IMR-90 (cell line): Measurements from ENCODE around the gene ACOX2. TPM values are rescaled to one million over a fixed set of nuclear protein-coding genes. Genes with fewer than 3 reads are reported as not detected.

Experiments
- ATAC-seq: fragments of 200-7000 bp; cut with Tn5 transposase; 2 replicates; pipeline ENCODE4 v1.9.1; 2020; ENCODE audit warnings: low read depth, mild to moderate bottlenecking, moderate library complexity
- BruUV-seq: library from RNA; stranded (reverse); fragments of 400-500 nt; replicated peaks from 2 replicates; lab custom pipeline; 2021; lab: Mats Ljungman, UMichigan
- CTCF ChIA-PET: fragments of 300-600 bp; formaldehyde crosslinking; extraction: SDS; loops from one replicate; lab custom pipeline; 2021; ENCODE audit warnings: antibody characterized with exemption; lab: Yijun Ruan, JAX
- POLR2A ChIA-PET: fragments of 300-600 bp; sonication (Branson Sonifier 250); formaldehyde crosslinking; loops from one replicate; lab custom pipeline; 2022; ENCODE audit warnings: antibody characterized with exemption; ENCODE audit not compliant: unreplicated experiment; lab: Charles Lee
- DNase-seq: peaks from one replicate; pipeline ENCODE4 v3.0.0; 2013
- H2AFZ ChIP-seq: replicated peaks from 2 replicates; pipeline ENCODE3; 2013; ENCODE audit warnings: low read length, mild to moderate bottlenecking; ENCODE audit not compliant: poor library complexity
- H2AK5ac ChIP-seq: 2 replicates; pipeline ENCODE4 v1.6.1; 2013; ENCODE audit warnings: low read depth, low read length, inconsistent platforms
- H2AK9ac ChIP-seq: replicated peaks from 2 replicates; pipeline ENCODE3; 2013; ENCODE audit warnings: mild to moderate bottlenecking, low read depth, low read length, moderate library complexity; ENCODE audit not compliant: poor library complexity
- H2BK120ac ChIP-seq: 2 replicates; pipeline ENCODE4 v1.6.1; 2013; ENCODE audit warnings: low read depth, low read length, inconsistent platforms
- H2BK15ac ChIP-seq: 3 replicates; pipeline ENCODE4 v1.6.1; 2013; ENCODE audit warnings: low read depth, low read length, inconsistent platforms
- H2BK20ac ChIP-seq: 2 replicates; pipeline ENCODE4 v1.6.1; 2013; ENCODE audit warnings: low read depth, mild to moderate bottlenecking, inconsistent platforms, low read length, moderate library complexity
- H2BK5ac ChIP-seq: 2 replicates; pipeline ENCODE4 v1.6.1; 2013; ENCODE audit warnings: mild to moderate bottlenecking, low read depth, low read length, inconsistent platforms; ENCODE audit not compliant: poor library complexity, severe bottlenecking
- H3K14ac ChIP-seq: replicated peaks from 2 replicates; pipeline ENCODE4 v1.6.1; 2013; ENCODE audit warnings: low read depth, low read length, inconsistent platforms
- H3K18ac ChIP-seq: 2 replicates; pipeline ENCODE4 v1.6.1; 2013; ENCODE audit warnings: low read depth, low read length, control low read depth
- H3K23ac ChIP-seq: 2 replicates; pipeline ENCODE4 v1.6.1; 2013; ENCODE audit warnings: low read depth, low read length, inconsistent platforms
- H3K27ac ChIP-seq: 2 replicates; pipeline ENCODE4 v1.5.1; 2013; ENCODE audit warnings: mild to moderate bottlenecking, control low read depth, low read length; ENCODE audit not compliant: insufficient read depth
- H3K27me3 ChIP-seq: 2 replicates; pipeline ENCODE4 v1.6.1; 2013; ENCODE audit warnings: low read length; ENCODE audit not compliant: control insufficient read depth, insufficient read depth
- H3K36me3 ChIP-seq: 2 replicates; pipeline ENCODE4 v1.6.1; 2013; ENCODE audit warnings: low read length, mixed read lengths; ENCODE audit not compliant: control insufficient read depth, insufficient read depth
- H3K4ac ChIP-seq: 2 replicates; pipeline ENCODE4 v1.6.1; 2013; ENCODE audit warnings: low read depth, low read length, inconsistent platforms
- H3K4me1 ChIP-seq: 2 replicates; pipeline ENCODE4 v1.6.1; 2013; ENCODE audit warnings: low read length, mixed read lengths; ENCODE audit not compliant: control insufficient read depth, insufficient read depth
- H3K4me2 ChIP-seq: 2 replicates; pipeline ENCODE4 v1.6.1; 2013; ENCODE audit warnings: low read depth, mild to moderate bottlenecking, control low read depth, low read length, moderate library complexity
- H3K4me3 ChIP-seq: 2 replicates; pipeline ENCODE4 v1.5.1; 2013; ENCODE audit warnings: low read depth, mild to moderate bottlenecking, control low read depth, low read length, moderate library complexity; ENCODE audit not compliant: insufficient read depth
- H3K56ac ChIP-seq: 2 replicates; pipeline ENCODE4 v1.6.1; 2013; ENCODE audit warnings: low read length, inconsistent platforms; ENCODE audit not compliant: insufficient read depth; ENCODE audit errors: extremely low read depth
- H3K79me1 ChIP-seq, 2 experiments: 2 replicates each; pipeline ENCODE4 v1.6.1; 2013; ENCODE audit warnings: low read length in 2 of 2, inconsistent platforms in 1 of 2, low read depth in 1 of 2
- H3K9ac ChIP-seq: 2 replicates; pipeline ENCODE4 v1.6.1; 2013; ENCODE audit warnings: low read depth, low read length, control low read depth
- H3K9me1 ChIP-seq: 2 replicates; pipeline ENCODE4 v1.6.1; 2013; ENCODE audit warnings: low read length, inconsistent platforms; ENCODE audit not compliant: insufficient read depth
- H3K9me3 ChIP-seq: 2 replicates; pipeline ENCODE4 v1.6.1; 2013; ENCODE audit warnings: low read length; ENCODE audit not compliant: control insufficient read depth, insufficient read depth
- H4K20me1 ChIP-seq: 2 replicates; pipeline ENCODE4 v1.6.1; 2013; ENCODE audit warnings: low read length, inconsistent platforms; ENCODE audit not compliant: insufficient read depth
- H4K5ac ChIP-seq: 2 replicates; pipeline ENCODE4 v1.6.1; 2013; ENCODE audit warnings: mild to moderate bottlenecking, low read depth, low read length, control low read depth
- H4K8ac ChIP-seq, 2 experiments: 2 replicates each; pipeline ENCODE4 v1.6.1; 2013; ENCODE audit warnings: low read depth in 2 of 2, low read length in 2 of 2, control low read depth in 1 of 2, inconsistent platforms in 1 of 2
- H4K91ac ChIP-seq: 2 replicates; pipeline ENCODE4 v1.6.1; 2013; ENCODE audit warnings: low read depth, low read length, inconsistent platforms; ENCODE audit not compliant: insufficient read depth
- BHLHE40 ChIP-seq: fragments of 150-350 bp; IDR thresholded peaks from 2 replicates; pipeline ENCODE4 v1.6.1; 2016; ENCODE audit warnings: mild to moderate bottlenecking, low read depth, low read length
- CEBPB ChIP-seq: IDR thresholded peaks from 2 replicates; pipeline ENCODE4 v1.6.1; 2012; ENCODE audit warnings: low read depth, low read length, improper control_type of control experiment
- CHD1 ChIP-seq: IDR thresholded peaks from 2 replicates; pipeline ENCODE4 v1.6.1; 2012; ENCODE audit warnings: low read depth, low read length, improper control_type of control experiment
- FOS ChIP-seq: fragments of 150-350 bp; IDR thresholded peaks from 2 replicates; pipeline ENCODE4 v1.6.1; 2016; ENCODE audit warnings: low read depth, low read length
- MAFK ChIP-seq: IDR thresholded peaks from 2 replicates; pipeline ENCODE4 v1.6.1; 2012; ENCODE audit warnings: low read depth, low read length, improper control_type of control experiment
- MAZ ChIP-seq: IDR thresholded peaks from 2 replicates; pipeline ENCODE4 v1.6.1; 2012; ENCODE audit warnings: low read depth, mild to moderate bottlenecking, low read length, improper control_type of control experiment, moderate library complexity, borderline replicate concordance
- MXI1 ChIP-seq: IDR thresholded peaks from 2 replicates; pipeline ENCODE4 v1.6.1; 2012; ENCODE audit warnings: low read depth, mild to moderate bottlenecking, low read length, moderate library complexity, borderline replicate concordance
- NFE2L2 ChIP-seq: fragments of 150-350 bp; IDR thresholded peaks from 2 replicates; pipeline ENCODE4 v1.6.1; 2016; ENCODE audit warnings: low read depth, mild to moderate bottlenecking, low read length
- POLR2A ChIP-seq: IDR thresholded peaks from 2 replicates; pipeline ENCODE4 v1.6.1; 2012; ENCODE audit warnings: mild to moderate bottlenecking, low read depth, low read length
- RAD21 ChIP-seq: IDR thresholded peaks from 2 replicates; pipeline ENCODE4 v1.6.1; 2012; ENCODE audit warnings: low read length, improper control_type of control experiment
- RCOR1 ChIP-seq: IDR thresholded peaks from 2 replicates; pipeline ENCODE4 v1.6.1; 2012; ENCODE audit warnings: mild to moderate bottlenecking, low read length, improper control_type of control experiment; ENCODE audit not compliant: insufficient replicate concordance
- RFX5 ChIP-seq: IDR thresholded peaks from 2 replicates; pipeline ENCODE4 v1.8.0; 2012; ENCODE audit warnings: low read depth, mild to moderate bottlenecking, low read length, moderate library complexity
- SMC3 ChIP-seq: fragments of 150-350 bp; IDR thresholded peaks from 2 replicates; pipeline ENCODE4 v1.6.1; 2016; ENCODE audit warnings: low read depth, mild to moderate bottlenecking, antibody characterized with exemption, low read length, moderate library complexity
- USF2 ChIP-seq: fragments of 150-350 bp; IDR thresholded peaks from 2 replicates; pipeline ENCODE4 v1.6.1; 2017; ENCODE audit warnings: mild to moderate bottlenecking, antibody characterized with exemption, low read length, low read depth
- WGBS, 2 experiments: methylation state at CpG; one replicate each; pipeline versions ENCODE4 v1.1.5 to v1.1.7; 2013; ENCODE audit warnings: missing lambda C conversion rate in 2 of 2; ENCODE audit not compliant: insufficient read length in 1 of 2; ENCODE audit errors: extremely low coverage in 2 of 2; 5-methylcytosine and 5-hydroxymethylcytosine counted together
- dilution Hi-C: fragments of 300-500 bp; cut with HindIII; formaldehyde crosslinking; loops from one replicate; pipeline ENCODE4 v1.14.3; 2018; ENCODE audit warnings: low sequenced_read_pairs; ENCODE audit not compliant: unreplicated experiment
- in situ Hi-C: fragments of 300-500 bp; cut with MboI; formaldehyde crosslinking; loops from 3 replicates; pipeline ENCODE4 v1.14.3; 2019; ENCODE audit warnings: low sequenced_read_pairs, inconsistent platforms, mixed read lengths
- intact Hi-C: fragments of 100-400 bp; cut with micrococcal nuclease; formaldehyde crosslinking; loops from 2 replicates; pipeline ENCODE4 v1.10.0; 2022
- polyA plus RNA-seq, 3 experiments: library from polyadenylated mRNA; depleted of rRNA; stranded (reverse); fragments of >200 nt; gene quantifications; 2 replicates each; pipeline ENCODE4 v1.2.3, GENCODE V29; 2012; ENCODE audit warnings: low replicate concordance in 1 of 3
- total RNA-seq: library from RNA; depleted of rRNA; stranded (reverse); fragments of >200 nt; gene quantifications from 2 replicates; pipeline ENCODE4 v1.2.3, GENCODE V29; 2012
- TF ChIP-seq, protein P1 (sequence below): conservative IDR thresholded peaks from 2 replicates; pipeline ENCODE4 v1.5.1; 2012; ENCODE audit warnings: mild to moderate bottlenecking, low read depth, low read length, improper control_type of control experiment

The ACOX2 gene
- total and polyA plus RNA-seq, 2 of the 4 experiments (the other 2 are of a cell fraction) = 15.6 to 32.9 TPM

DNA sequence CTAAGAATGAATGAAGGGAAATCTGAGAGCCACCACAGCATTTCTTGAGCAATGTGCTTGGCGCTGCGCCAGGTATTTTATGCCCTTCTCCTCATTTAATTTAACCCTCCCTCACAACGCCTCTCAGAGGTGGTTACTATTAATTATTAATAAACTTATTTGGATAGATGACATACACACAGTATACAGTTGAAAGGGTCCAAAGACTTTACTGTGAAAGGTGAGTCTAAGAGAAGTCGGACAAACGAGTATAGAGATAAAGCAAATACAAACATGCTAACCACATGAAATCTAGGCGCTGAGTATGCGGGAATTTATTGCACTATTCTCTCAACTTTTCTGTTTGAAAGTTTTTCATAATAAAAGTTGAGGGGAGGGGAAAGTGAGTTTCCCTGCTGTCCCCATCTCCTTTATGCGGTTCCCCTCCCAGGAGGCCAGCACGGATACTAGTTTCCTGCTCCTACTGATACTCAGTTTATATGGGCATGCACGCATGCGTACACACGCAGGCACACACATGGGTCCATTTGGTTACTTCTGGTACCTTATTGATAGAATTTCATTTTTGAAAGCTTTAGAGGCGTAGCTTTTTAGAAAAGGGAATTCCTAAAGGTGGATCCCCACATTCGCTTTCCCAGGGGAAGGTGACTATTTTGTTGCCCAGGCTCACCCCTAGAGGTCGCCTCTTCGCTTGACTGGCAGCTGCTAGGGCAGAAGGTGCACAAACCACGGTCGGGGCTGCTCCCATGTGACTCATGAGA, 73.6 kb downstream of the ACOX2 start:
- peak overlapping the region; percentile 17 for H2AFZ ChIP-seq
- no peak overlapping the region for H3K27ac ChIP-seq
- no peaks in the 10 kb centered on the region for H3K27me3 ChIP-seq
- peaks cover 4% of the 10 kb centered on the region; the same call in 1 of the 2 replicates for H3K4me1 ChIP-seq
- H4K20me1 ChIP-seq = no peaks in the 10 kb centered on the region
- no TSS peak for BruUV-seq
- POLR2A ChIA-PET = no interaction called here
- H3K23ac ChIP-seq = no peak overlapping the region
- H3K9me1 ChIP-seq = no peaks in the 10 kb centered on the region
- no peaks in the 10 kb centered on the region for H3K79me1 ChIP-seq
- DNase-seq = peak; percentile 85
- H3K56ac ChIP-seq = no peak overlapping the region
- no peak overlapping the region for H2AK5ac ChIP-seq
- no peak overlapping the region for H2BK15ac ChIP-seq
- no peak overlapping the region for H3K18ac ChIP-seq
- H2AK9ac ChIP-seq = no peak overlapping the region
- H3K36me3 ChIP-seq = no peaks in the 10 kb centered on the region
- H2BK120ac ChIP-seq = no peak overlapping the region
- no peak overlapping the region for H4K8ac ChIP-seq
- no peak overlapping the region for H2BK5ac ChIP-seq
- in situ Hi-C loops = no loop called here
- no peak overlapping the region for H3K14ac ChIP-seq
- no peak overlapping the region for H4K5ac ChIP-seq
- no peak overlapping the region for H2BK20ac ChIP-seq
- no peak overlapping the region for H3K4me3 ChIP-seq
- intact Hi-C loops = loop anchor here (2.0 kb wide), 1 partner anchor 69 kb away; no protein-coding TSS in a partner anchor
- peak; percentile 95 for ATAC-seq
- 20% methylated on average over 1 of the region's 18 CpGs; no CpG with 5 or more reads in 1 of the 2 experiments for WGBS, 2 experiments
- H3K4me2 ChIP-seq = peak overlapping the region; percentile 5; the same call in 1 of the 2 replicates
- dilution Hi-C loops = no loop called here
- no peaks in the 10 kb centered on the region for H3K9me3 ChIP-seq
- CTCF ChIA-PET = interaction anchor here (0.5 to 1.3 kb wide), 7 partner anchors 9 to 1237 kb away, joined by 3 to 5 read pairs (median 3); partner anchors contain the start of gene KCTD6
- H4K91ac ChIP-seq = no peak overlapping the region
- H3K9ac ChIP-seq = no peak overlapping the region
- H3K4ac ChIP-seq = no peak overlapping the region
- no peak for TF ChIP-seq RFX5
- TF ChIP-seq MAZ = 0 out of 2 replicates have a peak, but pooled peaks have one; percentile 20
- TF ChIP-seq RCOR1 = no peak
- TF ChIP-seq SMC3 = peak; percentile 47
- TF ChIP-seq NFE2L2 = no peak
- TF ChIP-seq RAD21 = peak; percentile 62
- no peak for TF ChIP-seq CHD1
- TF ChIP-seq, protein P1, sequence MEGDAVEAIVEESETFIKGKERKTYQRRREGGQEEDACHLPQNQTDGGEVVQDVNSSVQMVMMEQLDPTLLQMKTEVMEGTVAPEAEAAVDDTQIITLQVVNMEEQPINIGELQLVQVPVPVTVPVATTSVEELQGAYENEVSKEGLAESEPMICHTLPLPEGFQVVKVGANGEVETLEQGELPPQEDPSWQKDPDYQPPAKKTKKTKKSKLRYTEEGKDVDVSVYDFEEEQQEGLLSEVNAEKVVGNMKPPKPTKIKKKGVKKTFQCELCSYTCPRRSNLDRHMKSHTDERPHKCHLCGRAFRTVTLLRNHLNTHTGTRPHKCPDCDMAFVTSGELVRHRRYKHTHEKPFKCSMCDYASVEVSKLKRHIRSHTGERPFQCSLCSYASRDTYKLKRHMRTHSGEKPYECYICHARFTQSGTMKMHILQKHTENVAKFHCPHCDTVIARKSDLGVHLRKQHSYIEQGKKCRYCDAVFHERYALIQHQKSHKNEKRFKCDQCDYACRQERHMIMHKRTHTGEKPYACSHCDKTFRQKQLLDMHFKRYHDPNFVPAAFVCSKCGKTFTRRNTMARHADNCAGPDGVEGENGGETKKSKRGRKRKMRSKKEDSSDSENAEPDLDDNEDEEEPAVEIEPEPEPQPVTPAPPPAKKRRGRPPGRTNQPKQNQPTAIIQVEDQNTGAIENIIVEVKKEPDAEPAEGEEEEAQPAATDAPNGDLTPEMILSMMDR = peak; percentile 71
- peak; percentile 22; the same call in 1 of the 2 replicates for TF ChIP-seq MXI1
- TF ChIP-seq CEBPB = no peak
- no peak for TF ChIP-seq MAFK
- peak; percentile 75; the same call in 1 of the 2 replicates for TF ChIP-seq USF2
- TF ChIP-seq BHLHE40 = no peak
- TF ChIP-seq POLR2A = no peak
- no peak for TF ChIP-seq FOS
